Lower leg skin (tissue), 3 donors: ENCODE measurements around the gene DCAF12.

Experiments
- CTCF ChIP-seq, 3 donors: fragments of 450-650 bp; IDR thresholded peaks; one replicate each; pipeline ENCODE4 v1.5.1; 2016; ENCODE audit warnings: antibody characterized with exemption in 3 of 3, mild to moderate bottlenecking in 3 of 3, moderate library complexity in 2 of 3
- POLR2A ChIP-seq, 2 donors: fragments of 450-650 bp; IDR thresholded peaks; one replicate each; pipeline ENCODE4 v1.6.1; 2016 to 2017; ENCODE audit warnings: antibody characterized with exemption in 2 of 2, mild to moderate bottlenecking in 1 of 2, moderate library complexity in 1 of 2

GRCh38 chr9:34047864-34048726 is 78.4 kb downstream of the DCAF12 start:
- no peak for TF ChIP-seq CTCF (IDR thresholded peaks at IDR 0.05)
- no peak for TF ChIP-seq POLR2A (IDR thresholded peaks at IDR 0.05)
